Middle frontal gyrus (tissue), 1 donor: ENCODE measurements around the gene NAV2.

Source experiments
- DNase-seq: peaks from one replicate; pipeline ENCODE4 v3.0.0-alpha.2; 2015; ENCODE audit warnings: low spot score; ENCODE audit errors: extremely low spot score

NAV2 gene

DNA sequence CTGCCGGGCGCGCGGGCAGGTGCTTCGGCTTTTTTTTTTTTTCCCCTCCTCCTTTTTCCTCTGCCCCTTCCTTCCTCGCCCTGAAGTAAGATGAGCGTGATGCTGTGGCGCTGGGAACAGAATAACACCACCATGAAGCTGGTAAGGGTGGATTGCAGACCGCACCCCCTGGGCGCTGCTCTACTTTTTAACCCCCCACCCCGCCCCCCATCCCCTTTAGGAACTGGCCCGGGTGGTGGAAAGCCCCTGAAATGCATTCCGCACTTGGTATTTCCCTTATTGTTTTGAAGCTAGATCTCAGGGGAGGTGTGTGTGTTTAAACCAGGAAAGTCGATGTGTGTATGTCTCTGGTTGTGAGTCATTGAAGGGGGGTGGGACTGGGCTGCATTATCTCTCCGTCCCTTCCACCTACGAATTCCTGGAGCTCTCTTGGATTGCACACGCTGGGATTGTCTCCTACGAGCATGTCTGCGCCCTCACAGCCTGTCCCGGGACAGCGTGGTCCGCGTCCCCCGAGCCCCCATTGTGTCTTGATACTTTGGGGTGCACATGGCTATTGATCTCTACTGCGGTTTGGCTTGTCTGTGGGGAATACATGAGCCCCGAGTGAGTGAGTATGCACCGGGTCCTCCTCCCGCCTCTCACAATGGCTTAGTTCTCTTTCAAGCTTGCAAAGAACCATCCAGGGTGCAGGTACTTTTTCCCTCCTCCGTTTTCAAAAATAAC lies 64.9 kb downstream of the NAV2 start:
- DNase-seq: no peak

DNA sequence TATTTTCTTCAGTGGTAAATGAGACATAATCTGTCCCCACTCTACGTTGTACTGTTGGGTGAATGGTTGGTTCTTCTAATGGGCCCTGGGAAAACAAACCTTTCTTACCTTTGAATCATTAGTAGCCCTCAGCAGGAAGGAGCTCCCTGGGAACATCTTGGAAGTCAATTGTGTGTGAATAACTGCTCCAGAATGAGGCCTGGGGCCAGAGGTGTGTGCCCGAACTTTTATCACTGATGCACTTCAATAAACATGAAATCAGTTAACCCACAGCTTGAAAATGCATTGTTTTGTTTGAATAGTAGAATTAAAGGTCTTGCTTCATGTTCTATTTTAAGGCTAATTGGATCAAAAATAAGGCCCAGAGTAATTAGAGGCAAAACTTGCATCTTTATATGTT lies 67.1 kb downstream of the NAV2 start:
- no peak for DNase-seq

- DNase-seq: no peak
Observed at GRCh38 chr11:19781351-19781750, 68.7 kb downstream of the NAV2 start.

GRCh38 chr11:19785265-19785664 lies 72.6 kb downstream of the NAV2 start:
- DNase-seq: no peak

GRCh38 chr11:19786644-19787043 lies 74.0 kb downstream of the NAV2 start:
- DNase-seq: no peak

- no peak for DNase-seq
Observed at GRCh38 chr11:19788435-19788834, 75.8 kb downstream of the NAV2 start.

DNA sequence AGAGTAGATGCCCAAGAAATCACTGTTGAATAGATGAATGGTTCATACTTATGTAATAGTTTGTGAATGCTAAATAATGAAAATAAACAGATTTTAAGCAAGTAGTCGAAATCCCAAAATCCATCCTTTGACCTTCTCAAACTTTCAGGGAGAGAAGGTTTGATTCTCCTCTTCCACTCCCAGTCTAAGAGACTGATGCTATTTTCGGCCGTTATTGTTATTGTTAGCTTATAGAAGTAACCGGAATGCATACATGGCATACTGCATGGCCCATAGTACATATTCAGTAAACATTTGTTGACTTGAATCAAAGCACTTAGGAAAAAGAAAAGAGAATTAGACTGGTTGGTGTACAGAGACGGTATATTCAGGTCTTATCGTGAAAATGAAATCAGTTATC lies 76.6 kb downstream of the NAV2 start:
- no peak for DNase-seq

DNA sequence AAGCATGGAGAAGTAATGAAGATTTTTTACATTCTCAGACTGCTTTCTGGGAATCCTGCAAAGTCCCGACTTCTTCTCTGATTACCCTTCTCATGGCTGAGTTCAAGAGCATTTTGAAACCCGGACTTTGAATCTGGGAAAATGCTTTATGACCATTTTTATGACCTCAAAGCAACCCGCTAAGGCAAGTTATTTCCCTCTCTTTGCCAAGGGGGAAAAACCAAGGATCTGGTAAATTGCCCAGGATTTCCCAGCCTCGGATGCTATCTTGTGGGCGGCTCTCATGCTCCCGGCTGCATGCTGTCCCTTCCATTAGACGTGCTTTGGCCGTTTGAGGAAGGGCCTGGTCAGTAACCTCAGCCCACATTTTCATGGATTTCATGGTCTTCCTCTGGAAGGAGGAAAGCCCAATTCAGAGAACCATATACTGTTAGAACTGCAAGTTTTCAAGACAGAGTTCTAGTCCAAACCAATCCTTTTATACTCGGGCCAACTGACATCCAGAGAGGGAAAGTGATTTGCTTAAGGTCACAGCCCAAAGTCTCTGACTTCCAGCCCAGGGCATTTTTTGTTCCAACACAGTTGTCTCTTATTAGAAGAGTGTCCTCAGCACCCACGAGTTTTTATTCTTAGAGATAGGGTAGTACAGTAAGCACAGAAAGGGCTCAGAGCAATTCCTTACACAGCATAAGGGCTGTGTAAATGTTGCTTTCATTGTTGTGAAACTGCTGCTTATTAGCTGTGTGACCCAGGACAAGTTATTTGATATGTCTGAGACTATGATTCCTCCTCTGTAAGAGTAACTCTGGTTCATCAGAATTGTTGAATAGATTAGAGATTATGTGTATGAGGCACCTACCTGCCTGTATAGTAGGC lies 77.4 kb downstream of the NAV2 start:
- no peak for DNase-seq

GRCh38 chr11:19790831-19791552 lies 78.4 kb downstream of the NAV2 start:
- DNase-seq: no peak

DNA sequence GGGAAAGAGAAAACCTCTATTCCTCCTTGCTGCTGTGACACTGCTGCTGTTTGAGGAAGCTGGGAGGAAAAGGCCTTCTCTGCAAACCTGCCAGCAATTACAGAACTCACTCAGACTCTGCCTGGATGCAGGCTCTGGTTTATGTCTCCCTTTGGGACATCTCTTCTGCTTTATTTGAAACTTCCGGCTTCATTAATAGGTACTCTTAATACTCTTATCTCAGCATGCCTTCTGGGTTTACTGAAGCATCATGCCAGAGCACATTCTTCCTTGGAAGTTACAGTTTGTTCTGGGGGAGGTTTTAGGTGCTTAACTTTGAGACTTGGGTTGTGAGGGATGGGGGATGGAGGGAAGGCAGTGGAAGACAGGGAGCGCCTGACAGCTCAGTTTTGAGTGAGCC lies 79.9 kb downstream of the NAV2 start:
- DNase-seq: no peak

DNA sequence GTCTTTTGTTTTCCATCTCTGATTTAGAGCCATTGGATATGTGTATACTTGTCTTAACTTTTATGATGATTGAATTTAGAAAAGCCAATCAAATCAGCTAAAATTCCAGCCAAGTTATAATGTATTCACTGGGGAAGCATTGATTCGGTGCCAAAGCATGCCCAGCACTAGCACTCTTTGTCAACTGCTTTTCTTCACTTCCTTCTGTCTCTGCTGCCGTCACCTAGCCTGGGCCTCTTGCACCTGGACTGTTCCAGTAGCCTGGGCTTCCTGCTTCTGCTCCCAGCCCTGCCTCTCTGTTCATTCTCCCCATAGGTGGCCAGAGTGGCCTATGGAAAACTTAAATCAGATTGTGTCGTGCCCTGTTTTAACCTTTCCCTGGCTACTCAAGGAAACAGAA lies 80.7 kb downstream of the NAV2 start:
- DNase-seq: no peak

- DNase-seq: no peak
Observed at GRCh38 chr11:19794161-19794560, 81.5 kb downstream of the NAV2 start.

- DNase-seq: no peak
Observed at GRCh38 chr11:19795082-19795481, 82.4 kb downstream of the NAV2 start.

- no peak for DNase-seq
Observed at GRCh38 chr11:19800162-19800561, 87.5 kb downstream of the NAV2 start.

DNA sequence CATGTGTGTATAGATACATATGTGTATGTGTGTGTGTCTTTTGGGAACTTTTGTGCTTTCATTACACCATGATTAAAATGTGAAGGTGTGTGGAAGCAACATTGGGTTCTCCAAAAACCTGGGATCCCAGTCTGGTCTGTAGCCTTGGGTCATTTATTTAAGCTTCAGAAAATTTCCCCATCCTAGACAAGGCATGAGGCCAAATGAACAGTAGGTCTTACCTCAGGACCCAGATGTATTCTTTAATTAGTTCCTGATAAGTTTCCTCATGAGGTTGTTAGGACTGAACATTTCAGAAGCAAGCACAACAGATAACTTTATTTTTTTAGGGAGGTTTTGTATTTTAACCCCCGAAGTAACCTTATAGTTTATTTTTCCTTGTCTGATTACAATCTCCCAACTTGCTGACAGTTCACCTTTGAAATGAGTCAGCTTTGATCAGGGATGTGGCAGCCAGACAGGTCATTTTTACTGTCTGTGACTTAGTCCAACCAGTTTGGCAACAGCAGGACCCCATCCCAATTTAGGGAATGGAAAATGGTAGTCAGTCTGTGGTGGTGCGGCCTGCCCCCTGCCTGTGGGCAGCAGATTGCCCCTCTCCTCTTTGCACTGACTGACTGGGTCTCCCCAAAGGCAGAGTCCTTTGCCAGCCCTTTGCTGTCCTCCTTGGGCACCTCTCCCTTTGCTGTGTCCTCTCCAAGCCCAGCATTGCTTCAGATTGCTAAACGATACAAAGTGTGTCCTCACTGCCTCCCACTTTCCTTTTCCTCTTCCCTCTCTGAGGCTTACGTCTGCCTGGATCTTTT lies 88.3 kb downstream of the NAV2 start:
- no peak for DNase-seq

DNA sequence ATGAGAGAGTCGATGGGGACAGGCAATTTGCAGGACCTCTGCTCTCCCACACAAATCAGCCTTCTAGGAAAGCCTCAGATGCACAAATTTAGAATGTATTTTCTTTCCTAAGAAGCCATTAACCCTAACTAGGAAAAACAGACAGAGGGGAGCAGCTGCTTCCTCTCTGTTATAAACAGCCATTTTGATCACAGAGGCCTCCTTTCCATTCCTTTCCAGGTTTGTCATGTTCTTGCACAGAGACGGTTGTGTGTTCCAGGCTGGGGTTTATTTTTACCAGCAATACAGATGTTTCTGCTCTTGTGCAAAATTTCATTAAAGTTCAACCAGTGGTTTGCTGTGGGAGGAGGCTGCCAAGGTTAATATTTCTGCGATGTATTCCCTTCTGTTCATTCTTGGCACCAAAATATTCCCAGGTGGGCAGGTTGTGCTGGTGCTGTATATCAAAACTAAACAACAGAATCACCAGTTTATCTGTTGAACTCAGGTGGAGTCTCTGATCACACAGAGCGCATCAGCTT lies 90.2 kb downstream of the NAV2 start:
- no peak for DNase-seq

GRCh38 chr11:19803506-19803998 lies 90.9 kb downstream of the NAV2 start:
- no peak for DNase-seq

DNA sequence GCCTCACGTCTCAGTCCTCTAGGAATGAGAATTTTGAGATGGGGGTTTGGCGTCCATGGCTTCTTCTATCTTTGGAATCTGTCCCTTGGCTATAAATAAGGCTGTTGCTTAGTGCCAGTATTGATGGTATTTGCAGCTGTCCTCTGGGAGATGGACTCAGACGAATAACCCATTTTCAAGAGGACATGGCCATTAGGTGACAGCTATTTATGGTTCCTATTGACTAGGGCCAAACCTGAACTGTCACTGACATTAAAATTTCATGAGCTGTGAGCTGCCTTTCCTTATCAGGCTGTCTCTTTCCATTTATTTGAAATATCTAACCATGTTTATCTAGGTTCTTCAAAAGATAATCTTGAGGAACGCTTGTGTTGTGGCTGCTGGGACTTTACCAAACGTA lies 92.7 kb downstream of the NAV2 start:
- no peak for DNase-seq

DNA sequence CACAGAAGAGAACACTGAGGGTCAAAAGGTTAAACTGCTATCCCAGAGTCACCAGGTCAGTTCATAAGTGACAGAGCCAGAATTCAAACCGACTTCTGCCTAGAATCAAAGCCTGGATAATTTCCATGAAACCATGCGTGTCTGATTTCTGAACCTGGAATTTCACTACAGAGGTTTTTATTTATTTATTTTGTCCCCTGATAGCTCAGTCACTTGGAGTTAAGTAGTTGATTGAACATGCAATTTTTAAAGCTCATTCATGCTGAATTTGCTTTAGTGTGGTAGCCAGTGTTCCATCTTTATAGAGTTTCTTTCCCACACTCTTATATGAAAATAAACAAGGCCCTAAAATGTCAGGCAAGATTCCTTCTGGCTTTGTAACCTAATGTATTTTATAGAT lies 93.2 kb downstream of the NAV2 start:
- DNase-seq: no peak

- no peak for DNase-seq
Observed at GRCh38 chr11:19806251-19806650, 93.6 kb downstream of the NAV2 start.
